Stimulated activated CD4-positive, alpha-beta T cell treated with anti-CD3 and anti-CD28 coated beads, TNF-alpha, amount 100 ng/mL, for 24 hours (primary cell): ENCODE data around the gene RAB26.
A peak's percentile ranks its signal among the peaks of the same experiment; 100 is the strongest.
"Not testable (repeated sequence)": the region's sequence is repeated elsewhere in the genome, so short reads cannot be mapped to it uniquely, and the experiment has no call there.

ENCODE experiments used
- DNase-seq, 3 experiments: peaks; one replicate each; pipeline ENCODE4 v3.0.0-alpha.2; 2020; ENCODE audit warnings: low read depth in 3 of 3

The RAB26 gene, protein sequence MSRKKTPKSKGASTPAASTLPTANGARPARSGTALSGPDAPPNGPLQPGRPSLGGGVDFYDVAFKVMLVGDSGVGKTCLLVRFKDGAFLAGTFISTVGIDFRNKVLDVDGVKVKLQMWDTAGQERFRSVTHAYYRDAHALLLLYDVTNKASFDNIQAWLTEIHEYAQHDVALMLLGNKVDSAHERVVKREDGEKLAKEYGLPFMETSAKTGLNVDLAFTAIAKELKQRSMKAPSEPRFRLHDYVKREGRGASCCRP

DNA sequence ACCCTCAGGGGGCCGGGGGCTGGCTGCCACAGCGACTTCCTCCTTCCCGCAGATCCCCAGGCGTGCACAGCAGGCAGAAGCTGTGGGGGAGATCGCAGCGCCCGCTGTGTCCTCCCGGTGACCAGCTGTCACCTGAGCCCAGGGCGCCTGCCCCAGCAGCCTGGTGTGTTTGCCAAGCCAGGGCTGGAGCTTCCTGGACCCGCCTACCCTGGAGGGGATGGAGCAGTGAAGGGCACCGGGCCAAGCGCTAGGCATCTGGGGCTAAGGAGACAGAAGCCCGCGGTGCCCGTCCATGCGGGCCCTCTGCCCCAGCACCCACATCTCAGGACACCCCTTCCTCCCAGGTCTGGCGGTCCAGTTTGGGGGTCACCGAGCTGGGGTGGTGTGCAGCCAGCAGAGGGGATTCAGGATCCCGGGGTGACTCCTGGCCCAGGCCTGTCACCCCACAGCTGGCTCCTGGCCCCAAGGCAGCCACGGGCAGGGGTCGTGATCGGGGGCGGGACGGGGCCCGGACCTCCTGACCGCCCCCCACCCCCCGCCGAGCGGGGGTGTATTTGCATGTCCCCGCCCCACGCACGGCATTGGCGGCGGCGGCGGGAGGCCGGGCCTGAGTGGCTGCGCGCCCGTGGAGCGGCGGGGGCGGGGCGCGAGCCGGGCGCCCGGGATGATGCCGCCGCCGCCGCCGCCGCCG is at the start of gene RAB26:
Gene RAB26 (plus strand): TSS at position 645 of the 691 bp plus-strand sequence. CDS start 159 bp downstream, outside the sequence.
- peak in 1 of 3 experiments; percentile 44 for DNase-seq

DNA sequence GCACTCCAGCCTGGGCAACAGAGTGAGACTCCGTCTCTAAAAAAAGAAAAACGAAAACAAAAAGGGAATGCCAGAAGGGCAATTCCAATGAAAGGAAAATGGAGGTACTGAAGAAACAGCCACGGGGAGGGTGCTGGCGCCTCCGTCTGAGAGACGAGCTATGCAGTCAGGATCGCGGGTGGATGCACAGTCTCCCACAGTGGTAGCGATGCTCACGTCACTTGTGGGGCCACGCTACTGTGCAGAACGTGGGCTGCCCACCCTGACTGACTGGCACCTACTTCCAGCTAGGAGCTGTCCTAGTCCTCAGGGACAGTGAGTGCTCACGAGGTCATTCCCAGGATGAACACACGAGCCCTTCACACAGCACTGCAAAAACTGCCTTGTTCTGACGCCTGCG is 46.8 kb upstream of the RAB26 start:
- not testable (repeated sequence) for DNase-seq

DNA sequence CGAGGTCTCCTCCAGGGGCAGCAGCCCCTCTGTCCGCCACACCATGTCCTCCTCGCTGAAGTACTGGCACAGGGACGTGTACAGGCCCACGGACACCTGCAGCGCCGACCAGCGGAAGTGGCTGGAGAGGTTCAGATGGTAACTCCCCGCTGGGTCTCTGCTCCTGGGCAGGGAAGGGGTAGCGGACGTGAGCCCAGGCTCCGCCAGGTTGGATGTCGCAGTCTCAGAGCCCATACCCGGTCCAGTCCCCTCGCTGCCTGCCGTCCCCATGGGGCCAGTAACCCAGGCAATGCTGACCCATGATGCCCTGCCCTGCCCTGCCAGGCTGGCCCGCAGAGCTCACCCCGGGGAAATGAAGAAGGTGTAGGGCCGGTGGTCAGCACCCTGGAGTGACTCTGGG is 46.0 kb upstream of the RAB26 start:
- no peak for DNase-seq

DNA sequence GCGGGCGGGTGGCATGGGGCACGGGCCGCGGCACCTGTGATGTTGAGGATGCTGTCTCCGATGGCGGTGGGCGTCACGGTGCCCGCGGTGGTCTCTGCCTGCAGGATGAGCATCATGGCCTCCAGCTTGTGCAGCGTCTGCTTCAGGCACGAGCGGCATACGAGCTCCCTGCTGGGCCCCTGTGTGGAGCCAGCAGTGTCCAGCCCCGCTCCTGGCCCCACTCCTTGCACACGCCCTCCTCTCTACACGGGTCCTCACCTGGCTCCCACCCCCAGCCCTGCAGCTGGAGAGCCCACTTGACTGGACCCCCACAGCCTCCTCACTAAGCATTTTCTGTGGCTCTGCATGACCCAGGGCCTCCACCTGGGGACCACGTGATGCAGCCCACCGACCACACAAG is 44.0 kb upstream of the RAB26 start:
- DNase-seq, result not testable (repeated sequence)

DNA sequence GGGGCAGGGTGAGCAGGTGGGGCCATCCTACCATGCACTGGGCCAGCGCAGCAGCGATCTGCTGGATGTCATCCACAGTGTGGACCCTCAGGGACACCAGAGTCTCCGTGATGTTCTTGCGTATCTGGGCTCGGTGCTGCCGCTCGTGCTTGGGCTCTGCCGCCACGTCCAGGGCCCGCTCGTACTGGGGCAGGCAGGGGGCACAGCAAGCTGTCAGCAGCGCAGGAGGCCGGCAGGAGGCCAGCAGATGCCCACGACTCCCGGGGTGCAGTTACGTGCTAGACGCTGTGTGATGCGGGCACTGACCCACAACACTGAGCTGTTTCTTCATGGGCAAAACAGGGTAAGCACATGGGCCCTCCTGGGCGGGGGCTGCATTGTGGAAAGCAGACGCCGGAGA is 43.1 kb upstream of the RAB26 start:
- DNase-seq, result not testable (repeated sequence)

DNA sequence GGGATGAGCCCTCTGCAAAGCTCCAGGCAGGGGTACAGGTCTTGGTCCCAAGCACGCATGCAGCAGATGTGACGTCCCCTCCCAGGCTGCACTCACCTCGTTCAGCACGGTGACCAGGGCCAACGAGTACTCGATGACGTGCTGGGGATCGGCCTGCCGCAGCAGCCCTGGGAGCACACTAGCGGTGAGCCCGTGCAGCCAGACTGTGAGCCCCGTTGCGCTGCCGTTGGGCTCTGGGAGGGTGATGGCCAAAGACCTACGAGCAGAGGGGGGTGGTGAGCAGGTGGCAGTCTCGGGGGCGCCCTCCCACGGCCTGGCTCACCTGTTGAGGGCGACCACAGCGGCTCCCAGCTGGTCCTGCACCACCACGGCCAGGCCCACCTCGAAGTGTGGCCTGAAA is 42.7 kb upstream of the RAB26 start:
- DNase-seq, result not testable (repeated sequence)

DNA sequence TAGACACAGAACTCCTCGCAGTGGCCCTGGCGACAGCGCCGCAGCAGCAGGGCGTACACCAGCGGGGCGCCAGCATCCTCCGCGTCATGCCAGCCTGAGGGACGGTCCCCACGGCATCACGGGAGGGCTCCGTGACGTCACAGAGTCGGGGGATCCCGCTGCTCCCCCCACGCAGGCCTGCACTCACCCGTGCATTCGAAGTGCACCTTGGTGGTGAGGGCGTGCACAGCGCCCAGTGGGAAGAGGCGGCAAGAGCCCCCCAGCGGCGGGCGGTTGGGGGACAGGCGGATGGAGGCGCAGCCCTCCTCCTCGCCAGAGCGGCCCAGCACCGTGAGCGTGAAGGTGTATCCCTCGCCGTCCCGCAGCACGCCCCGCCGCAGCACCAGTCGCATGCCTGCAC is 42.2 kb upstream of the RAB26 start:
- DNase-seq, result not testable (repeated sequence)

DNA sequence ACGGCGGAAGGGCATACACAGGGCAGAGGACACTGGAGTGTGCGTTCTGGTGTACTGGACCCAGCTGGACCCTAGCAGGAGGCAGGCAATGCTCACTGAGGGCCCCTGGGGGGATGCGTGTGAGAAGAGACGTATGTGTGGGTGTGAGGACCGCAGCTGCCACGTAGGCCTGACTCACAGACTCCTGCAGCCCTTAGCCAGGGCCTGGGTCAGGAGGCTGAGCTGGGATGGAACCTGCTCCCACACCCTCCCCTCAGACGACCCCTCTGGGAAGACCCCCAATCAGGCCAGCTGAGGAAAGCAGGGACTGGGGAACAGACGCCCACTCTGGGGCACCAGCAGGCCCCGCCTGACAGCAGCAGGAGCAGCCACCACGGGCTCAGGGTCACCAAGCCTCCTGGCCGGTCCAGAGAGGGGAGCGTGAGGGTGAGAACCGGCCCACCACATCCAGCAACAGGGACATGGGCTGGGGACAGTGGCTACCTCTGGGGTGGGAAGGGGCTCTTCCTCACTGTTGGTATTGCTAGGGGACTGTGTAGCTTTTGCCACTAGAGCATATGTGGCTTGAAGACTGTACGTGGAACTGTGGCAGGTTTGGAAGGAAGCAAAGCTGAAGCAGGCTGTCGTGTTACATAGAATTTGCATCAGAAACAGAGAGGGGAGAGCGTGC is 41.2 kb upstream of the RAB26 start:
- not testable (repeated sequence) for DNase-seq

DNA sequence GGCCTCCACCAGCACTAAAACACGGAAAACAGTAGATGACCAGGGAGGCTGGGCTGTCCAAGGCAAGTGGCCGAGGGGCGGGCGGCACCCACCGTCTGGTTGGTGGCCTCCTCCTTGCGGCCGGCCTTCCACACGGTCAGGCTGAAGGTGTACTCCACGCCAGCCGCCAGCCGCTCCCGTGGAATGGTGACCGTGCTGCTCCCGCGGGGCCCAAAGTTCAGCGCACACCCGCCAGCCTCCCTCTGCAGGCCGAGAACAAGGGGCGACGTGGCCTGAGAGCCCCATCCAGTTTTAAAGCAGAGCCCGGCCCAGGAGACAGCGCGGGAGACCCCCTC is 40.7 kb upstream of the RAB26 start:
- DNase-seq, result not testable (repeated sequence)

DNA sequence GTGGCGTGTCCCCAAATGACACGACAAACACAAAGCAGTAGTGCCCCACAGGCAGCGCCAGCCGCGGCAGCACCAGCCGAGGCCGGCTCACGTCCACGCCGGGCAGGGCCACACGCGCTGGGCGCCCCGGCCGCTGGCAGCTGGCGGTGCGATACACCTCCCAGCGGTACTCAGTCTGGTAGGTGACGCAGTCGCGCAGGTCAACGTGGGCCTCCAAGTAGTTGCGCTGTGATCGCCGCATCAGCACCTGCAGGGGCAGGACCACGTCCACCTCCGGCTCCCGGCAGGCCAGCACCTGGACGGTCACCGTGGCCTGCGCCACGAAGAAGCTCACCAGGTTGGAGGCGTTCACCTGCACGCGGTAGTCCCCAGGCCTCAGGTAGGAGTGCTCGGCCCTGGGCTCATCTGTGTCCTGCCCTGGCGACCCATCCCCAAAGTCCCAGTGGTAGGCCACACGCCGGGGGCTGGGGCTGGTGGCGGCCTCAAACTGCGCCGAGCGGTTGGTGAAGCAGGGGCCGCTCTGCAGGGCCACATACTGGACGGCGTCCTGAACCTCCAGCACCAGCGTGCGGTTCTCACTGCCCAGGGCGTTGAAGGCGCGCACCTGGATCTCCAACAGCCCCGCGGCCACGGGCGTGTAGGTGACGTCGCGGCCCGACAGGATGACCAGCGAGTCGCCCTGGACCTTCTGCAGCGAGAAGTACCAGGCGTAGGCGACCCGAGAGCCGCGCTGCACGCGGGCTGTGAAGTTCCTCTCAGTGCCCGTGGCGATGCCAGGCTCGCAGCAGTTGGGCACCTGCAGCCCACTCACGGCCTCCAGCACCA is 39.8 kb upstream of the RAB26 start:
- not testable (repeated sequence) for DNase-seq

DNA sequence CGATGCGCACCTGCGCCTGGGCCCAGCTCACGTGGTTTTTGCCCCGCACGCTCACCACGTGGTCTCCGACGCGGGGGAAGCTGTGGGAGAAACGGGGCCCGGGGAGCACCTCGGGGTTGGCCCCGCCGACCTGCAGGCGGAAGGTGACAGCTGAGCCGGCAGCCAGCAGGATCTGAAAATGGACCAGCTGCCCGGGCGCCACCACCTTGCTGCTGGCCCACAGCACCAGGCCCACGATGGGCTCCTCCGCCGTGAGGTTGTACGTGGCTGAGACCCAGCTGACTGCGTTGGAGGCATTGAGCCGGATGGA is 39.2 kb upstream of the RAB26 start:
- not testable (repeated sequence) for DNase-seq

DNA sequence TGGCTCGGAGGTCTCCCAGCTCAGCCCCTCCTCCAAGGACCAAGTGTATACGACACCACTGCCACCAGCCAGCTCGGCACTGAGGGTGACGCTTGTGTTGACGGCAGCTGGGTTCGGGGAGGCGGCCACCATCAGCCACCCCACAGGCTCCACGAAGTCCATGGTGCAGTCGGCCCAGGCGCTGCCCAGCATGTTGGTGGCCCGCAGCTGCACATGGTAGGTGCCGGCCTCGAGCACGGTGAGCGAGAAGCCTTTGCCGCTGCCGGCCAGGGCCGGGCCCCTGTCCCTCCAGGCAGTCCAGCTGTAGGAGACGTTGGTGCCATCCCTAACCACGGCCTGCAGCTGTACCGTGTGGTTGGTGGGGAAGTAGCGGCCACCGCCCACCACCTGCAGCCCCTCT is 38.6 kb upstream of the RAB26 start:
- not testable (repeated sequence) for DNase-seq

DNA sequence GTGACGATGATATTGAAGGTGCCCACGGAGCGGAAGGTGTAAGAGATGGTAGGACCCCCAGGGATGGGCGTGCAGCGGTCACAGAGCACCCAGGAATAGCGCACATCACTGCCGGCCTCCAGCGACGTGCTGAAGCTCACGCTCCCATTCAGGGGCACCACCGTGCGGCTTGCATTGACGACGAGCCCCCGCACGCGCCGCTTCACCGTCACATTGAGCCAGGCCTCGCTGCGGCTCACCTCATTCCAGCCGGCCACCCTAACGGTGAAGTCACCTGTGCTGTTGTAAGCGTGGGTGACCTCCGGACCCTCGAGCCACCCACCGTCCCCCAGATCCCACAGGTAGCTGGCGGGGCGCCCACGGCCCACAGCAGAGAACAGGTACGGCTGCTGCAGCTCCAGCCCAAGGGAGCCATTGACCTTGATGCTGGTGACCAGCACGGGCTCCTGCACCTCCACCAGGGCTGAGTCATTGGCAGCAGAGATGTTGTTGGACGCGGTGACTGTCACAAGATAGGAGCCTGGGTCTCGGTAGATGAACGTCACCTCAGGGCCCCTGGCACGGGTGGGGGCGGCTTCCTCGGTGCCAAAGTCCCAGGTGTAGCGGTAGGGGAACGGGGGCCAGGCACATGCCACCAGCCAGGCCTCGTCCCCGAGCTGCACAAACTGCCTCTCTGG is 38.0 kb upstream of the RAB26 start:
- DNase-seq, result not testable (repeated sequence)

DNA sequence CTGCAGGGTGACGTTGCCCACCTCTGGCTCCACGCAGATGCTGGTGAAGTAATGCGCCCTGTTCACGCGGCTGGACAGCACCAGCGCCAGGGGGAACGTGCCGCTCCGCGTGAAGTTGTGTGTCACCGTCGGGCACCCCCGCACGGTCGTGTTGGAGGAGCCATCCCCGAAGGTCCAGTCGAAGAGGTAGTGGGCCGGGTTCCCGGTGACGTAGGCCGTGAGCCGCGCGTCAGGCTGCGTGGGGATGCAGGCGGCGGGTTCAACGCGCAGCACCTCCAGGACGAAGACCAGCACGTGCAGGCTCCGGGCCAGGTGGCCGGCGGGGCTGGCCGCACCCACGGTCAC is 37.4 kb upstream of the RAB26 start:
- DNase-seq, result not testable (repeated sequence)

DNA sequence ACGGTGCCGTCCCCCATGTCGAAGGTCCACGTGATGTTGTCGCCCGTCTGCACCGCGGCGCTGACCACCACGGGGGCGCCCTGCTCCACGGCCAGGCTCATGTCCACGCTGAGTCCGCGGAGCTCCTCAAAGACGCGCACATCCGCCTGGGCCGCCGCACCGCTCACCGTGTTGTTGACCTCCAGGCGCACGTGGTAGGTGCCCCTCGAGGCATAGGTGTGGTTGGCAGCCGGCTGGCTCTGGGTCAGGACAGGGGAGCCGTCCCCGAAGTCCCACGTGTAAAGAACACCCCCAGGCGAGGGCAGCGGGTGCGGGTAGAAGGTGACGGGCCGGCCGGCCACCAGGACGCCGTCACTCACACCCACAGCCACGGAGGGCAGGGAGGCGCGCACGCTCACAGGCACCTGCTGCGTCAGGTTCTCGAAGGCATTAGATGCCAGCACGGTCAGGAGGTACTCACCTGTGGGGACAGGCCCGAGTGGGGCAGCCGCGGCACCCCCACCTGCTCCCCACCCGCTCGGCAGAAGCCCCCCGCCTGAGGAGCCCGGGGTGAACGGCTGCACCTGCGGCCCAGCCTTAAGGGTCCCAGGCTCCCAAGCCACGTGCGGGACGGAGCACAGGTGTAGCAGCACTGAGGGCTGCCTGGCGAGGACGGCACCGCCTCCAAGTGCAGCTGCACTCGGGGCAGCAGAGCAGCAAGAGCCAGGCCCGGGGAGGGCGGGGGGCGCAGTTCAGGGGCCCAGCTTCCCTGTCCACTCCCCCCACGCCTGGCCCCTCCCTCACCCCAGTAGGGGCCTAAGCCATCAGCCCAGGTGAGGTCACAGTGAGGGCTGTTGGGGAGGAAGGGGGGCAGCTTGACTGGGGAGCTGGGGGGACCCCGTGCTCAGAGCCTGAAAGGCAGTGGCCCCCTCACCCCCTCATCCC is 36.8 kb upstream of the RAB26 start:
- not testable (repeated sequence) for DNase-seq

DNA sequence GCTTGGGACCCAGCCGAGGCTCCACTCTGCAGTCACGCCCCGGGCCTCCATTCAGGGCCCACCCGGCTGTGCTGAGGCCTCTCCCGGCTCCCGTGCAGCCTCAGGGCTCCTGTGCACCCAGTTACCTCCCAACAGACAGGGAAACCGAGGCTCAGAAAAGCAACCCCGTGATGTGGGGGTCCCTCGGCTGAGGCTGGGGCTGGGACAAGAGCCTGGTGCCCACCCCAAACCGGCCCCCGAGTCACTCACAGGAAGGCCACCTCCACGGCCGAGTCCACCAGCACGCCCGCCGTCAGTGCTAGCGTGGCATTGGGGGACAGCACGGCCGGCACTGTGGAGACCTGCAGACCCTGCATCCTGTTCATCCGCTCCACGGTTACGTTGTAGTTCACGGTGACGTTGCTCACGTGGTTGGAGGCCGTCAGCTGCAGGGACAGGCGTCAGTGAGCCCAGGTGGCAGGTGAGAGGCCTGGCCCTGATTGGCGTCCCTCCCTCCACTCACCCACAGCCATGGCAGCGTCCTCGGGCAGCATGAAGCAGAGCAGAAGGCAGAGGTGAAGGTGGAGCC is 35.8 kb upstream of the RAB26 start:
- DNase-seq, result not testable (repeated sequence)

DNA sequence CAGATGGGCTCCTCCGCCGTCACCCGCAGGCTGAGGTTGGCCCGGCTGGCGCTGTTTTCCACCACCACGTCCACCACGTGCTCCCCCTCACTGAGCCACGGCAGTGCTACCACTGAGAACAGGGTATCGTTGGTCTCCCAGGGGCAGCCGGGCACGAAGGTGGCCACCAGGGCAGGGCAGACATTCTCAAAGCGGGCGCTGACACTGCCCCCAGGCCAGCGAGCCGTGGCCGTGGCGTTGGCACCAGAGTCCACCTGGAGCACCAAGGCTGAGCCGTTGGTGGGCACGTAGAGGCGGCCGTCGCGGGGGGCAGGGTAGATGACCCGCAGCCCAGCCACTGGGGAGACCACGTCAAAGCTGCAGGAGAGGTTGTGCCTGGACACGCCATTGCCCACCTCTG is 34.2 kb upstream of the RAB26 start:
- DNase-seq, result not testable (repeated sequence)

DNA sequence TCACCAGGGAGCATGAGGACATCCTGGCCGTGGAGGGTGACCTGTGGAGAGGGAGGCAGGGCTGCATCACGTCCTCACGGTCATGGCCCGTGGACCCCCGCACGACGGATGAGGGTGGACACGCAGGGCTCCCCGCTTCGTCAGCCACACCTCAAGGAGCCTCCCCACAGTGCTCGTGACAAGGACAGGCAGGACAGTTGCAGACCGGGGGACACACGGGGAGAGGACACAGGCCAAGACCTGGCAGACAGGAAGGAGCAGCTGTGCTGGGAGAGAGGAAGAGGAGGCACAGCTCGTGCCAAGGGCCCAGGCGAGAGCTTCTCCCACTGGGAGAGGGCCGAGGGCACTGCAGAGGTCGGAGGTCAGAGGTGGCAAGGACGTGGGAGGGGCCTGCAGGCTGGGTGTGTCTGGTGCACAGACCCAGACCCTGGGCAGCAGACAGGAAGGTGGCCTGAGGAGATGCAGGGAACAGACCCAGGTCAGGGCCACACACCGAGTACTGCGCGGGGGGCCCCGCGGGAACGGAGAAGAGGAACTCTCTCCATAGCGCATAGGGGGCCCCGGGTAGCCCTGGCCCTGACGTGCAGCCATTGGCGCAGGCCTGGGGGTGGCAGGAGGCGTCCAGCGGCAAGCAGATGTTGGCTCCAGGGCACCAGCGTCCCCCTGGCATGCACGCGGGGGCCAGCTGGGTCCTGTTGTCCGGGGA is 33.4 kb upstream of the RAB26 start:
- not testable (repeated sequence) for DNase-seq

DNA sequence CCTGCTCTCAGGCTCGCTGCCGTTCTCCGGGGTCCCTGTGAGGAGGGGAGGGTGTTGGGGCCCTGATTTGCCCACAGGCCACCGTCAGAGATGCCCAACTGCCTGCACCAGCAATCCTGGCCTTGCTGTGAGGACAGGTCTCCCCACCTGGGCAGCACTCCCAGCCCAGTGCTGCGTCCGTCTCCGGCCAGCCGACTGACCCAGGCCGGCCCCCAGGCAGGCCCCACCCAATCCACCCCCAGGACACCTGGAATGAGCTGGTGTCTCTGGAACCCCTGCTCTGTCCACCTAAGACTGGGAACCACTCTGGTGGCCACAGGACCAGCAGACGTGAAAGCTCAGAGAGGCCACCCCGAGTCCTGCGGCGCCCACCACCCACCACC is 32.8 kb upstream of the RAB26 start:
- DNase-seq, result no peak

DNA sequence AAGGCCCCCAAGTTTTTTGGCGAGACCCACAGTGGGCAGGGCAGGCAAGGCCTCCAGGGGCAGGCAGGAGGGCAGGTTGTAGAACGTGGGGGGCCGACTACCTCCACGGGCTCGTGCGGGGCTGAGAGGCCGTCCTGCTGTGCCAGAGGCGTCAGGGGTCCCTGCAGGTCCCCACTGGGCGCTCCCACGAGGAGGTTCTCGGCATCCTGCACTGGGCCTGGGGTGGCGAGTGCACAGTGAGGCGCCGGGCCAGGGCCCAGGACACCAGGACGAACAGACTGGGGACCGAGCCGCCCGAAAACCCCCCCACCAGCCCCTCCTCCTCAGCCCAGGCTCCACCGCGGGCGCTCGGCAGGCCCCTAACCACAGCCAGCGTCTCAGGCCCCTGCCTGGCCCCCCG is 32.0 kb upstream of the RAB26 start:
- DNase-seq, result not testable (repeated sequence)
